Smooth muscle cell (in vitro differentiated cells): Measurements from ENCODE around the gene OR5M11. TPM values are rescaled to one million over a fixed set of nuclear protein-coding genes. Genes with fewer than 3 reads are reported as not detected.

Source experiments
- DNase-seq: peaks from one replicate; lab custom pipeline; 2025; ENCODE audit not compliant: unreplicated experiment; lab: John Stamatoyannopoulos, UW
- H2AFZ ChIP-seq: fragments of 200-600 bp; sonication (generic); 2 replicates; pipeline ENCODE4 v1.6.0; 2016; ENCODE audit warnings: antibody characterized with exemption, low read depth, mild to moderate bottlenecking
- H3F3A ChIP-seq: fragments of 200-600 bp; sonication (generic); 2 replicates; pipeline ENCODE4 v1.6.0; 2017; ENCODE audit warnings: antibody characterized with exemption, low read depth
- H3K27ac ChIP-seq: fragments of 200-600 bp; sonication (generic); 2 replicates; pipeline ENCODE4 v1.5.1; 2016; ENCODE audit warnings: low read depth, mild to moderate bottlenecking
- H3K27me3 ChIP-seq: fragments of 200-600 bp; sonication (generic); 2 replicates; pipeline ENCODE4 v1.6.1; 2016; ENCODE audit warnings: low read depth, mild to moderate bottlenecking
- H3K36me3 ChIP-seq: fragments of 200-600 bp; sonication (generic); 2 replicates; pipeline ENCODE4 v1.5.1; 2016; ENCODE audit warnings: low read depth
- H3K4me1 ChIP-seq: fragments of 200-600 bp; sonication (generic); 2 replicates; pipeline ENCODE4 v1.5.1; 2016; ENCODE audit warnings: low read depth
- H3K4me2 ChIP-seq: fragments of 200-600 bp; sonication (generic); 2 replicates; pipeline ENCODE4 v1.6.0; 2016; ENCODE audit warnings: mild to moderate bottlenecking
- H3K4me3 ChIP-seq: fragments of 200-600 bp; sonication (generic); 2 replicates; pipeline ENCODE4 v1.5.1; 2016; ENCODE audit warnings: mild to moderate bottlenecking
- H3K79me2 ChIP-seq: fragments of 200-600 bp; sonication (generic); 2 replicates; pipeline ENCODE4 v1.6.0; 2016; ENCODE audit warnings: low read depth, mild to moderate bottlenecking
- H3K9ac ChIP-seq: fragments of 200-600 bp; sonication (generic); 2 replicates; pipeline ENCODE4 v1.6.0; 2016; ENCODE audit warnings: low read depth
- H3K9me3 ChIP-seq: fragments of 200-600 bp; sonication (generic); replicated peaks from 2 replicates; pipeline ENCODE4 v1.5.1; 2016; ENCODE audit warnings: low read depth
- H4K20me1 ChIP-seq: fragments of 200-600 bp; sonication (generic); 2 replicates; pipeline ENCODE4 v1.6.0; 2016; ENCODE audit warnings: low read depth
- CTCF ChIP-seq: fragments of 200-600 bp; sonication (generic); IDR thresholded peaks from 2 replicates; pipeline ENCODE4 v1.5.1; 2017; ENCODE audit warnings: borderline replicate concordance, mild to moderate bottlenecking, antibody characterized with exemption; ENCODE audit not compliant: insufficient read depth, poor library complexity, severe bottlenecking
- WGBS: methylation state at CpG from one replicate; pipeline ENCODE4 v1.1.7; 2016; ENCODE audit warnings: low lambda C conversion rate; 5-methylcytosine and 5-hydroxymethylcytosine counted together
- polyA plus RNA-seq: library from polyadenylated mRNA; unstranded; fragments of >200 nt; fragmentation: Nextera tagmentation; extraction: Ambion mirVana; gene quantifications from 2 replicates; pipeline ENCODE4 v1.2.1, GENCODE V29; 2016
- total RNA-seq: library from RNA; depleted of rRNA; stranded (reverse); fragments of >200 nt; gene quantifications from 2 replicates; pipeline ENCODE4 v1.2.3, GENCODE V29; 2014

Gene OR5M11
- total and polyA plus RNA-seq, 2 experiments from 2014 or later, result not detected

- no peak overlapping the region for H3K27ac ChIP-seq
- DNase-seq, result no peak
- no peak overlapping the region for H3K4me3 ChIP-seq
- WGBS, result 79% methylated on average over 2 of the region's 2 CpGs
- TF ChIP-seq CTCF, result no peak
- H3K79me2 ChIP-seq, result no peaks in the 10 kb centered on the region
- H3K9me3 ChIP-seq, result no peaks in the 10 kb centered on the region
- no peak overlapping the region for H2AFZ ChIP-seq
- H3K36me3 ChIP-seq, result no peaks in the 10 kb centered on the region
- H3K9ac ChIP-seq, result no peak overlapping the region
- H3F3A ChIP-seq, result no peaks in the 10 kb centered on the region
- H4K20me1 ChIP-seq, result no peaks in the 10 kb centered on the region
- no peaks in the 10 kb centered on the region for H3K4me1 ChIP-seq
- no peaks in the 10 kb centered on the region for H3K27me3 ChIP-seq
- no peak overlapping the region for H3K4me2 ChIP-seq
Observed at GRCh38 chr11:56495117-56495516, 47.9 kb downstream of the OR5M11 start.

Other genes starting within 250 kb of the OR5M11 start
- not detected in 2 replicates for gene OR8K3, start 228.1 kb downstream of the OR5M11 start, total RNA-seq
- not detected in 2 replicates for gene OR8K3, start 228.1 kb downstream of the OR5M11 start, polyA plus RNA-seq
- gene OR8K1, start 197.2 kb downstream of the OR5M11 start, total RNA-seq, result not detected in 2 replicates
- not detected in 2 replicates for gene OR8K1, start 197.2 kb downstream of the OR5M11 start, polyA plus RNA-seq
- not detected in 2 replicates for gene OR8J1, start 189.0 kb downstream of the OR5M11 start, total RNA-seq
- gene OR8J1, start 189.0 kb downstream of the OR5M11 start, polyA plus RNA-seq, result not detected in 2 replicates
- gene OR8U1, start 167.6 kb downstream of the OR5M11 start, total RNA-seq, result not detected in 2 replicates
- gene OR8U1, start 167.6 kb downstream of the OR5M11 start, polyA plus RNA-seq, result not detected in 2 replicates
- gene OR5AL1, start 130.6 kb downstream of the OR5M11 start, total RNA-seq, result not detected in 2 replicates
- not detected in 2 replicates for gene OR5AL1, start 130.6 kb downstream of the OR5M11 start, polyA plus RNA-seq
- not detected in 2 replicates for gene OR5M3, start 69.9 kb downstream of the OR5M11 start, total RNA-seq
- gene OR5M3, start 69.9 kb downstream of the OR5M11 start, polyA plus RNA-seq, result not detected in 2 replicates
- gene OR5M8, start 51.9 kb downstream of the OR5M11 start, total RNA-seq, result not detected in 2 replicates
- gene OR5M8, start 51.9 kb downstream of the OR5M11 start, polyA plus RNA-seq, result not detected in 2 replicates
- gene OR5M10, start 34.5 kb upstream of the OR5M11 start, total RNA-seq, result not detected in 2 replicates
- not detected in 2 replicates for gene OR5M10, start 34.5 kb upstream of the OR5M11 start, polyA plus RNA-seq
- gene OR5M1, start 71.6 kb upstream of the OR5M11 start, total RNA-seq, result not detected in 2 replicates
- gene OR5M1, start 71.6 kb upstream of the OR5M11 start, polyA plus RNA-seq, result not detected in 2 replicates
- not detected in 2 replicates for gene OR5AP2, start 99.2 kb upstream of the OR5M11 start, total RNA-seq
- not detected in 2 replicates for gene OR5AP2, start 99.2 kb upstream of the OR5M11 start, polyA plus RNA-seq
- gene OR5AR1, start 120.4 kb upstream of the OR5M11 start, total RNA-seq, result not detected in 2 replicates
- gene OR5AR1, start 120.4 kb upstream of the OR5M11 start, polyA plus RNA-seq, result not detected in 2 replicates
- not detected in 2 replicates for gene OR9G1, start 155.8 kb upstream of the OR5M11 start, total RNA-seq
- not detected in 2 replicates for gene OR9G1, start 155.8 kb upstream of the OR5M11 start, polyA plus RNA-seq
- gene OR9G4, start 205.4 kb upstream of the OR5M11 start, total RNA-seq, result not detected in 2 replicates
- gene OR9G4, start 205.4 kb upstream of the OR5M11 start, polyA plus RNA-seq, result not detected in 2 replicates